Central memory CD8-positive, alpha-beta T cell (primary cell): ENCODE results near the gene KCNAB1.

ENCODE experiments used
- ATAC-seq: fragments of 150-1000 bp; cut with Tn5 transposase; replicated peaks from 2 replicates; pipeline ENCODE4 v1.10.0; 2022; ENCODE audit warnings: mild to moderate bottlenecking, moderate FRiP score, moderate number of reproducible peaks; ENCODE audit not compliant: poor library complexity, severe bottlenecking; ENCODE audit errors: extremely low read depth
- DNase-seq, 2 donors: peaks; one replicate each; pipeline ENCODE4 v3.0.0; 2021; ENCODE audit warnings: low spot score in 2 of 2
- H3K27ac Mint-ChIP-seq: one replicate; pipeline ENCODE4 v1.8.0; 2022; ENCODE audit warnings: low read depth, mild to moderate bottlenecking, moderate library complexity, mixed read lengths
- H3K27me3 Mint-ChIP-seq: one replicate; pipeline ENCODE4 v1.8.0; 2022; ENCODE audit warnings: mixed read lengths
- H3K36me3 Mint-ChIP-seq: one replicate; pipeline ENCODE4 v1.8.0; 2022; ENCODE audit warnings: mild to moderate bottlenecking, moderate library complexity, mixed read lengths; ENCODE audit not compliant: insufficient read depth
- H3K4me1 Mint-ChIP-seq: one replicate; pipeline ENCODE4 v1.8.0; 2022; ENCODE audit warnings: mixed read lengths
- H3K4me3 Mint-ChIP-seq: one replicate; pipeline ENCODE4 v1.8.0; 2022; ENCODE audit warnings: mild to moderate bottlenecking, moderate library complexity, mixed read lengths
- H3K9me3 Mint-ChIP-seq: one replicate; pipeline ENCODE4 v1.8.0; 2022; ENCODE audit warnings: mixed read lengths

Gene KCNAB1

DNA sequence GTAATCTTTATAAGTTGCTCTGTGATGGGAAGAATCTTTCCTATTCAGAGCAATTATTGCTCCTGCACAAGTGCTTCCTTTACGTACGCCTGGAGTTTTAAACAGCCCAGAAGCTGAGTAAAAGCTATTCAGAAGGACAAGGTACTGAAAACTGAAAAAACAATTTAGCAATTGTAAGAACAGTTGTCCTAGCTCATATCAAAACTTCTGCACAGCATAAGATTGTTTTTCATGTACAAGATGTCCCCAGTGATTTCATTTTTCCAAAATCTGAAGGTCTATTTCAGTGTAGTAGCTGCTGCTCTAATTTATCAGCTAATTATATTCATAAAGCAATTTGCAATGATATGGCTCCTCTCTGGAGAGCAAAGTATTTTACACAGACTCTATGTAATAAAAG is 23.7 kb downstream of the KCNAB1 start:
- Mint-ChIP-seq H3K27ac (no peak overlapping the region), H3K27me3 (peaks cover 66% of the 10 kb centered on the region)

DNA sequence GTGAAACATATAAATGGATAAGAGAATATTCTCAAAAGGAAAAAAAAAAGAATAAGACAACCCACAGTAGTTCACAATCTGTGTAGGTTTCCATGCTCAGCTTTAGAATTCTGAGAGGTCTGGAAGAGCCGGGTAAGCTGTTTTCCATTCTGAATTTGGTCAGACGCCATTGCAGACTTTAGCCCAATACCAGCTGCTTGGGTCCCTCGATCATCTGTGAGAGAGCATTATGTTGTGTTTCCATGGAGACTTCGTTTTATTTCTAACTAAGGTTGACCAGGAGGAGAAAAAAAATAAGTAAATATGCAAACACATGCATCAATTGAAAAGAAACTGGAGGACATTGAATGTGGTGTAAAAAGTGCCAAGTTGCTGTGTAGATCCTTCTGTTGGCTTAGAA is 25.5 kb downstream of the KCNAB1 start:
- Mint-ChIP-seq H3K4me3 (no peak overlapping the region), H3K27me3 (peaks cover 50% of the 10 kb centered on the region), H3K27ac (no peak overlapping the region), H3K36me3 (no peaks in the 10 kb centered on the region), H3K9me3 (no peaks in the 10 kb centered on the region), H3K4me1 (no peaks in the 10 kb centered on the region)
- ATAC-seq (no peak), DNase-seq (no peak)

More for the DNA sequence above, 23.7 kb downstream of the KCNAB1 start:
- Mint-ChIP-seq H3K36me3 (no peaks in the 10 kb centered on the region), H3K9me3 (no peaks in the 10 kb centered on the region), H3K4me1 (no peaks in the 10 kb centered on the region), H3K4me3 (no peak overlapping the region)
- ATAC-seq (no peak), DNase-seq (no peak)

DNA sequence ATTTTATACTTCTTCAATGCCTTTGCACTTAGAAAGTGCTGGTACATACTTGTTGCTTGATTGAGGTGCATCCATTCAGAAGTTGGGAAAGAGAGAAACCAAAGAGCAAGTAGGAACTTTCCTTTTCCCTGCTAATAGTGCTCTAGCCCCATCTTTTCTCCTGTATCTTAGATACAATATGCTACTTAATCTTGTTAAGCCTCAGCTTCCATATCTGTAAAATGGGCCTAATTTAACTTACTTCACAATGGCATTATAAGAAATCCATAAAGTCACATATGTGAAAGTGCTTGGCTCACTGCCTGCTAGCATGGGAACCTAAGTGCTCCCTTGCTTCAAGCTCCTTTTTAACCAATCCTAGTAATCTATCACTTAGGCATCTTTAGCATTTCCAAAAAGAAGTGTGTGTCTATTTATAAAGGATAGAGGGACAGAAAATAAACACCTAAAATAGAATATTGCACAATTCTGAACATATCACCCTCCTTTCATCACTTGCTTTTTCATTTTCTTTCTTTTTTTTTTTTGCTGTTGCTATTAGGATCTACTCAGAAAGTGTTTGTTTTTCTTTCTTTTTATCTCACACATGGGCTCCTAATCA is 28.1 kb downstream of the KCNAB1 start:
- Mint-ChIP-seq H3K27me3 (peaks cover 26% of the 10 kb centered on the region), H3K27ac (no peak overlapping the region), H3K9me3 (no peaks in the 10 kb centered on the region), H3K4me1 (no peaks in the 10 kb centered on the region), H3K36me3 (no peaks in the 10 kb centered on the region), H3K4me3 (no peak overlapping the region)
- DNase-seq (no peak), ATAC-seq (no peak)

DNA sequence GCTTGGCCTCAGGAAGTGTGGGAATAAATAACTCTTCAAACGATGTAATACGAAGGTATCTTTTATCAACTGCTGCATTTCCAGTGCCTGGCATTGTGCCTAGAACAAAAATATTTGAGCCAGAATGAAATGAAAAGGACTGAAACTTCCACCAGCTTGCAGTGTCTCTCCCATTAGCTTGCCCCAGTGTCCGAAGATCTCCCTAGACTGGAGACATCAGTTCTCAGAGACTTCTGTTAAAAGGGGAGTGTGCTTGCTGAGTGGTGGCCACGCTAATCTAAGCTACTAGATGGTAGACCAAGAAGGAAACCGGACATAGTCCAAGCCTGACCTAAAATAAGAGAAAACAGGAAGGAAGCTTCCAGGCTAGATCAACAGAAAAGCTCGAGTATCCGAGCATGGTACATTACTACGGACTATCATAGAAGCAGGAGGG is 28.6 kb downstream of the KCNAB1 start:
- Mint-ChIP-seq H3K36me3 (no peaks in the 10 kb centered on the region), H3K27me3 (peaks cover 26% of the 10 kb centered on the region), H3K9me3 (no peaks in the 10 kb centered on the region), H3K4me3 (no peak overlapping the region), H3K27ac (no peak overlapping the region), H3K4me1 (no peaks in the 10 kb centered on the region)
- ATAC-seq = no peak
- DNase-seq = no peak

DNA sequence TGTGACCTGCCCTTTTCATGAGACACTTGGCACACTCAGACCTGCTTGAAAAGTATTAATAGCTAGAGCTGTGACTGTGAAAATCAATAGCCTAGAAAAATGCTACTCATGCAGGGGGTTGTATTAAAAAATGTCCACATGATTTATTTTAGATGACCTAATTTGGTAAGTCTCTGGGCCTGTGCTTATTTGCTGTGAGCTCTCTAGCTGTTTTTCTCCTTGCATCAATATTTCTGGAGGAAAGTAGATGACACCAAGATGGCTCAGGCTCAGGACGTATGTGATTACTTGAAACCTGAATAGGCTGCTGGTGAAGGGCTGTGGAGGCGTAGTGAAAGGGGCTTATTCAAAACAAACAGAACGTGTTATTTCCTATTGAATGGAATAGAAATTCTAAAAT is 29.5 kb downstream of the KCNAB1 start:
- Mint-ChIP-seq H3K4me3 (no peak overlapping the region), H3K36me3 (no peaks in the 10 kb centered on the region), H3K9me3 (no peaks in the 10 kb centered on the region), H3K27ac (no peak overlapping the region), H3K27me3 (peaks cover 17% of the 10 kb centered on the region), H3K4me1 (no peaks in the 10 kb centered on the region)
- no peak for ATAC-seq
- no peak for DNase-seq

DNA sequence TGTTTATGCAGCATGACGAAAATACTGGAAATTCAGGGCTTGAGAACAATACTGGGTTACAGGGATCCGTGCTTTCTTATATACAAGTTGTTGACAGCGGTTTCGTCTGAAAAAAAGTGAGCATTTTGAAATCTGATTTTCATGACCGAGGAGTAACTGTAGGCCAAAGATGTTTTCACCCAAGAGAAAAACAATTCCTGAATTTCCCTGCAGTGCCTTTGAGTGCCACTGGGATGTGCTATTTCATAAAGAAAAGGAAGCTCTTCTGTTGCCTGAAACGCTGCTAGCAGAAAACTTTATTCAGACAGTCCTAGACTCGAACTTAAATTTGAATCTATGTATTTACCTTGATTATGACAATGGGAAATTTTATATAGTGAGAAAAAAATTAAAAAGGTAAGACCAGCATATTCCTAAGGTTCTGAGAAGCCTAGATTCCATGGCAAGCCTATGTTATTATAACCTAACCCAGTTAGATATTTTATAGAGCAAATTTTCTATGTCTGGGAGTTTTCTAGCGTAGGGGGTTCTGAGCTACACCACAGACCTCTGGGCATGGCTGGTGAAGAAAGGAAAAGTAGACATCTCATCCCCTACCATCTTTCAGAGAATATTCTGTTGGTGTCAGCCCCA is 30.2 kb downstream of the KCNAB1 start:
- ATAC-seq (peak; percentile 54), DNase-seq (no peak)
- Mint-ChIP-seq H3K27ac (no peak overlapping the region), H3K27me3 (peaks cover 10% of the 10 kb centered on the region), H3K4me3 (no peak overlapping the region), H3K4me1 (no peaks in the 10 kb centered on the region), H3K36me3 (no peaks in the 10 kb centered on the region), H3K9me3 (no peaks in the 10 kb centered on the region)

DNA sequence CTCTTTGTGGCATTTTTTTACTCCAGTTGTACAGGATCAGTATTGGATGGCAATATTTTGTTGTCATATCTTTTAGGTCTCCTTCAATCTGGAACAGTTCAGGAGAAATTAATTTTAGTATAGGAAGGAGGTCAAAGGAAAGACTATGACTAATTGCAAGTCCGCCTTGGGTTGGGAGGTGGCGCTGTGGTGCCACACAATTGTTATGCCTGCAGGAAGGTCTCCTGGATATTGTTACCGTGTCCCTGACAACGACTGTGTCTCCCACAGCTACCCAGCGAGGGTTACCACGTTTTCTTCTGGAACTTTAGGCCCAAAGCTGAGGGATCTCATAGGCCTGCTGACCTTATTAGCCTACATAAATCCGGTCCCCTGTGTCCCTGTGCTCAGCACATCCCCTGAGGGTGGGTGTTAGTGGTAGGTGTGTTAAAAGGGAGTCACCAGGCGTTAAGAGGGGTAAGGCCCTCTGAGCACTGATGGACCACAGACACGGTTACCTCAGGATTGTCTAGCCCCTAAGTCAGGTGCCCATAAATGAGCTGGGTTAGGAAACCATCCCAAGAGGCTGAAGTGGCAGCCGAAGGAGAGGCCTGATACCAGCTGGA is 31.5 kb downstream of the KCNAB1 start:
- Mint-ChIP-seq H3K27ac (no peak overlapping the region), H3K36me3 (no peaks in the 10 kb centered on the region)
- no peak for ATAC-seq

DNA sequence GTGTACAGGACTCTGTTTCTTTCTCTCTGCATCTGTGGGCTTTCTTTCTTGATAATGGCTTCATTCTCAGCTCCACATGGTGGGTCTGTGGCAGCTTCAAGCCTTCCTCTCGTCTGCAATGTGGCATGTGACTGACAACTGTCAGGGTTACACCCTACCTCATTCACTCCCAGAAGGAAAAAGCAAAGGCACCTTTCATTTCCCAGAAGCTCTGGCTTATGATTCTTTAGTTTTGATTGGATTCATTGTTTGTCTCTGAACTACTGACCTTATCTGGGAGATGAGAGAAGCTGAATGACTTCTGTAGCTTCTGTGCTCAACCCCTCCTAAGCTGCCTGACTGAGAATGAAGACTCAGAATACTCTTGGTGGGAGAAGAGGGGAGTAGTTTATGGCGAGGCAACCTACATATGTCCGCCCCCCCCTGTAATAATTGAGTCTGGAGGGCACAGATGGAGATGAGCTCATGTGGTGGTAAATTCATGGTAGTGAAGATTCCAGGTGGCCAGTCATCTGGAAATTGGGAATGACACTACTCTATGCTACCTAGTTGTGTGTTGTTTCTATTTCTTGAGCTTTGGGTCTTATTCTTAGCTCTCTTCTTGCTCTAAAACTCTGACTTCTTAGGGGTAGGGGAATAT is 38.4 kb downstream of the KCNAB1 start:
- Mint-ChIP-seq H3K9me3 (no peaks in the 10 kb centered on the region), H3K4me3 (no peak overlapping the region), H3K36me3 (no peaks in the 10 kb centered on the region), H3K27ac (no peak overlapping the region), H3K27me3 (no peaks in the 10 kb centered on the region), H3K4me1 (peaks cover 11% of the 10 kb centered on the region)
- no peak for ATAC-seq
- no peak for DNase-seq

More for the DNA sequence above, 31.5 kb downstream of the KCNAB1 start:
- no peak overlapping the region for H3K4me3 Mint-ChIP-seq
- H3K4me1 Mint-ChIP-seq = no peaks in the 10 kb centered on the region
- no peaks in the 10 kb centered on the region for H3K27me3 Mint-ChIP-seq
- no peaks in the 10 kb centered on the region for H3K9me3 Mint-ChIP-seq
- DNase-seq = peak in 1 of 2 donors; percentile 13

DNA sequence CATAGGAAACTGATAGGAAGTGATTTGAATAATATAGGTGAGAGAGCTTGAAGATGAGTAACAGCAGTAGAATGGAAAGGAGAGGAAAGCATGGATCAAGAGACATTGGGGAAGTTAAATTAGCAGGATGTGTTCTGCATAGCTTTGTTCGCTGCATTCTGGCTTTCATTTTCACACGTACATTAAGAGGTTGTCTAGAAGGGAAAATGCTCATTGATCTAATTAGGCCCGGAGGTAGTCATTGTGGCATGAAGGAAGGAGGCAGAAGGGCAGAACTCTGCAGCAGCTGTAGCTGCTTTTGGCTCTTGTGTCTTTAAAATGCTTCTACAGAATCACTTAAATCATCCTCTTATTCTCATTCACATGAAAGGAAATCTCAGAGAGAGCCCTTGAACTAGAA is 40.3 kb downstream of the KCNAB1 start:
- DNase-seq (no peak), ATAC-seq (no peak)
- peaks cover 11% of the 10 kb centered on the region for H3K4me1 Mint-ChIP-seq
- peaks cover under 1% of the 10 kb centered on the region for H3K27me3 Mint-ChIP-seq
- H3K4me3 Mint-ChIP-seq = no peak overlapping the region
- H3K36me3 Mint-ChIP-seq = no peaks in the 10 kb centered on the region
- H3K27ac Mint-ChIP-seq = peak overlapping the region; percentile 58
- no peaks in the 10 kb centered on the region for H3K9me3 Mint-ChIP-seq

DNA sequence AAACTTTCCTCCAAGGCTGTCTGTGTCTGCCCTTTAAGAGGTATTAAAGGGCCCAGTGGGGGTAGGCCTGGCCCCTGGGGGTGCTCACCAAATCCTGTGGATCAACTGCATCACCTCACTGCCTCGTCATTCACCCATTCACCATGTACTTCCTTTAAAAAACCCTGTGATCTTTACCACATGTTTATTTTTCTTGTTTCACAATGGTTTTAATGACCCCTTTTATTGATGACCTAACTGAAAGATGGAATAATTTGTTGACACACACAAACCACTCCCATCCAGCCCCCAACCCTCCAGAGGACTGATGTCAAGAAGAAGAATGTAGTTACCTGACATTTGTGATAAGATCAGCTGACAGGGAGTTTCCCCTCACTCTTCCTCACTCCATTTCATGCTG is 40.8 kb downstream of the KCNAB1 start:
- H3K9me3 Mint-ChIP-seq = no peaks in the 10 kb centered on the region
- DNase-seq = no peak
- H3K27me3 Mint-ChIP-seq = peaks cover 5% of the 10 kb centered on the region
- no peaks in the 10 kb centered on the region for H3K36me3 Mint-ChIP-seq
- ATAC-seq = peak; percentile 61
- H3K4me3 Mint-ChIP-seq = no peak overlapping the region
- H3K4me1 Mint-ChIP-seq = peaks cover 11% of the 10 kb centered on the region
- peak overlapping the region; percentile 58 for H3K27ac Mint-ChIP-seq

DNA sequence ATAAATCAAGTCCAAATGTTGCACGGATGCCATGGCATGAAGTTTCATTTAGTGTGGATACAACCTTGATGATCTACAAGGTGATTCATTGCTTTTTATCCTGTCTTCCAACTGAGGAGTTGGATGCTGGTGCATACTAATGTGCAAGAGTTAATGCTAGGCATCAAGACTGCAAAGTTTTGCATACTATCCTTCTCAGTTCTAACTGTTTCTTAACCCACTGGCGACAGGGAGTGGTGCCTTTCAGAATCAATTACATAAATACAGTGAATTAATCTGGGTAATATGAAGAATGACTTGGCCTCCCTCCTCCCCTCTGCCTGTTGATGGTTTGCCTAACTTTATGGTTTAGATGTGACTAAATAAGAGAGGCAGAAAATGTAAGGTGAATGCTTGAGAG is 43.5 kb downstream of the KCNAB1 start:
- Mint-ChIP-seq H3K27ac (no peak overlapping the region), H3K4me3 (no peak overlapping the region), H3K27me3 (peaks cover 20% of the 10 kb centered on the region), H3K4me1 (peaks cover 11% of the 10 kb centered on the region), H3K9me3 (no peaks in the 10 kb centered on the region), H3K36me3 (no peaks in the 10 kb centered on the region)
- ATAC-seq (no peak), DNase-seq (no peak)

DNA sequence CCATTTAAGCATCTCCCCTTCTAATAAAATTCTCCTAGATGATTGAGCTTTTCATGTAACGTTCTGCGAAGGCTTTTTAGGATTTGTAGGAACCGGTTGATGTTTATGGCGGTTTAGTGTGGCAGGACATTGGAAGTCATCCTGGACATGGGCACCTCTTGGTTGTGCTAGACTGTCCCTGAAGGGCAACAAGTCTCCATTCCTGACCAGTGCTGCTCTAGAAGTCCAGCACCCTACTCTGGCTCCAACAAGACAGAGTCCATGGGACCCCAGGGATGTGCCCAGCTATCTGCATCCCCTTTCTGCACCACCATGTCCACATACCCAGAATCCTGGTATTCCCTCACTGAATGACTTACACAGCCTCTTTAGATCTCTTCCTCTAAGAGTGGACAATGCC is 46.4 kb downstream of the KCNAB1 start:
- Mint-ChIP-seq H3K4me3 (no peak overlapping the region), H3K27me3 (peaks cover 36% of the 10 kb centered on the region), H3K9me3 (no peaks in the 10 kb centered on the region), H3K36me3 (peaks cover 2% of the 10 kb centered on the region), H3K4me1 (no peaks in the 10 kb centered on the region), H3K27ac (no peak overlapping the region)
- DNase-seq (no peak), ATAC-seq (no peak)

DNA sequence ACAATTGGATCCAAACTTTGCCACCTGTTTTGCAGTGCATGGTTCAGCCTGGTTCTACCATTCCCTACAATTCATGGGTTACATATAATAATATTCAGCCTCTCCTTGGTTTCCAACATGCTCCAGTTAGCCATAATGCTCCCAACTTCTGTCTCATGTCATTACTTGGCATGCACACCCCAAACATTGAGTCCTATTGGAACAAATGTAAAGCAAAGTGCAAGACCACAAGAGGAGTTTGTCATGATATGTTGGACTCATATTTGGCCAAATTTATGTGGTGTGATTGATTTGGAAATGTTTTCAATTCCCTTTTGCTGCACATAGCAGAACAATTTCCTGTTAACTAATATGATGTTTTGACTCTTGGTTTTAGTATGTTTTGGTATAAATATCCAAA is 50.2 kb downstream of the KCNAB1 start:
- H3K36me3 Mint-ChIP-seq = peaks cover 2% of the 10 kb centered on the region
- DNase-seq (no peak), ATAC-seq (no peak)
- H3K27me3 Mint-ChIP-seq = peaks cover 58% of the 10 kb centered on the region
- H3K27ac Mint-ChIP-seq = no peak overlapping the region
- H3K4me1 Mint-ChIP-seq = no peaks in the 10 kb centered on the region
- H3K9me3 Mint-ChIP-seq = no peaks in the 10 kb centered on the region
- H3K4me3 Mint-ChIP-seq = no peak overlapping the region
